Mammary epithelial cell (primary cell): ENCODE measurements around the gene FGF14.

Source experiments
- CTCF ChIP-seq, 2 donors: IDR thresholded peaks in 1 of 2; conservative IDR thresholded peaks in 1 of 2; 2 replicates each; pipeline ENCODE4 v1.5.1; 2011 to 2012; ENCODE audit warnings: inconsistent platforms in 2 of 2, low read length in 2 of 2, mild to moderate bottlenecking in 2 of 2, control low read depth in 1 of 2, low read depth in 1 of 2; ENCODE audit not compliant: insufficient read depth in 1 of 2; ENCODE audit errors: extremely low read depth in 1 of 2
- EZH2 ChIP-seq: IDR thresholded peaks from 2 replicates; pipeline ENCODE4 v1.6.1; 2012; ENCODE audit warnings: low read length, inconsistent platforms, borderline replicate concordance

DNA sequence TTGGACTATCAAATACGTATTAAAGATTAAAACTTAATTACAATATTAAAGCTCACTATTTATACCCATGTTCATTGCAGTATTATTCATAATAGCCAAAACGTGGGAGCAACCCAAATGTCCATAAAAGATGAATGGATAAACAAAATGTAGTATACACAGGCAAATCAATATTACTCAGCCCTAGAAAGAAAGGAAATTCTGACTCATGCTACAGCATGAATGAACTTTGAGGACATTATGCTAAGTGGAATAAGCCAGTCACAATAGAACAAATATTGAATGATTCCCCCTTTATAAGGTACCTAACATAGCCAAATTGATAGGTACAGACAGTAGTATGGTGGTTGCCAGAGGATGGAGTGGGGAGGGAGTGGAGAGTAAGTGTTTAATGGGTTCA lies 457.3 kb downstream of the FGF14 start:
- TF ChIP-seq CTCF (conservative IDR thresholded peaks at IDR 0.05 in 1 of 2, IDR thresholded peaks at IDR 0.05 in 1 of 2; ENCODE audit: extremely low read depth in 1 of 2, insufficient read depth in 1 of 2, low read depth in 1 of 2, low read length in 2 of 2) (no peak), EZH2 (no peak)
